ENCODE results near the gene DENND6A.

DNA sequence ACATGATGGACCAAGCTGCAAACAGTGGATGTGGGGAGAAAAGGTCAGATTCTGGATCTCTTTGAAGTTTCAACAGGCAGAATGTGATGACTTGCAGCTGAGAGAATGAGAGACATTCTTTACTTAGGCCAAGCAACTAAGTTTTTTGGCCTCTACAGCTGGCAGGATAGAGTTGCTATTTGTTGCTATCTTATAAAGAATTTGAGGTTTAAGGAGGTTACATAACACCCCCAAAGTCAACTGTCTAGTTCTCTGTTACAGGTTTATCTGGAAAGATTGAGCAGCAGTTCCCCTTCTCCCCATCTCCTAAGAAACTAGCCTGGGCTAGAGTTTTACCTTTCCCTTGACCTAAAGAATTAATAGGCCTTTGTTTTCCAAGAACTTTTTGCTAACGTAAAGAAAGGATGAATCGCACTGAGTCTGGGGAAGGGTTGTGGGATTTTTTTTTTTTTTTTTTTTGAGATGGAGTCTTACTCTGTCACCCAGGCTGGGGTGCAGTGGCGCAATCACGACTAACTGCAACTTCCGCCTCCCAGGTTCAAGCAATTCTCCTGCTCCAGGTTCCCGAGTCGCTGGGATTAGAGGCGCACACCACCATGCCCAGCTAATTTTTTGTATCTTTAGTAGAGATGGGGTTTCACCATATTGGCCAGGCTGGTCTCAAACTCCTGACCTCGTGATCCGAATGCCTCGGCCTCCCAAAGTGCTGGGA, 36.6 kb upstream of the DENND6A start:
- TF ChIP-seq CTCF (conservative IDR thresholded peaks at IDR 0.05), result no peak
- no peak for TF ChIP-seq ZFX (IDR thresholded peaks at IDR 0.05)
